ENCODE measurements around the gene PNPLA3. TPM values are rescaled to one million over a fixed set of nuclear protein-coding genes. Genes with fewer than 3 reads are reported as not detected.
"Not testable (repeated sequence)": the region's sequence is repeated elsewhere in the genome, so short reads cannot be mapped to it uniquely, and the experiment has no call there.

PNPLA3 gene
- total RNA-seq, 2 donors from 2014 or later: 0.39 to 0.58 TPM

GRCh38 chr22:43885786-43886185, 37.8 kb upstream of the PNPLA3 start:
- H3K9me3 Mint-ChIP-seq: no peaks in the 10 kb centered on the region

GRCh38 chr22:43886231-43886630, 37.4 kb upstream of the PNPLA3 start:
- H3K9me3 Mint-ChIP-seq: no peaks in the 10 kb centered on the region
- no peaks in the 10 kb centered on the region for H3K36me3 Mint-ChIP-seq
- ATAC-seq: no peak
- no peak overlapping the region for H3K27ac Mint-ChIP-seq
- peak in 1 of 2 donors; percentile 25 for DNase-seq (ENCODE audit: low spot score in 2 of 2)

More at GRCh38 chr22:43885786-43886185, 37.8 kb upstream of the PNPLA3 start:
- peak in 1 of 2 donors; percentile 20 for DNase-seq (ENCODE audit: low spot score in 2 of 2)
- Mint-ChIP-seq H3K27ac (no peak overlapping the region), H3K36me3 (no peaks in the 10 kb centered on the region)
- ATAC-seq: no peak

DNA sequence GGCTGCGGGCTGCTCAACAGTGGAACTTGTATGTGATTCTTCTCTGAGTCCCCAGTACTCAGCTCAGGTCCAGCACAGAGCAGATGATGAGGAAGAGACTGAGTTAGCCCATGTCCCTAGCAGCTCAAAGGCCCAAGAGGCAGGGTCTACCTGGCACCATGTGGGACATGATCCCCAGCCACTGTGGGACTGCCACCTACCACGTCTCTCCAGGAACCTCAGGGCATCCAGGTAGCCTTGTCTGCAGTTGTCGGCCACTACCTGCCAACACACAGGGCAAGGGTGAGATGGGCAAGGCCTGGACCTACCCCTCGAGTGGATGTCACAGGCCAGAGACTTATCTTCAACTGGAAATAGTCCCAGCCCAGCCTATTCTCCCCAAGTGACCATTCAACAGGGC, 36.2 kb upstream of the PNPLA3 start:
- H3K9me3 Mint-ChIP-seq: no peaks in the 10 kb centered on the region
- ATAC-seq (no peak), DNase-seq (ENCODE audit: low spot score in 2 of 2) (peak in 1 of 2 donors; percentile 20)
- H3K36me3 Mint-ChIP-seq: no peaks in the 10 kb centered on the region
- H3K27ac Mint-ChIP-seq: peak overlapping the region in 1 of 2 donors; percentile 9

- no peaks in the 10 kb centered on the region for H3K36me3 Mint-ChIP-seq
- DNase-seq (ENCODE audit: low spot score in 2 of 2): peak in 1 of 2 donors; percentile 7
- no peaks in the 10 kb centered on the region for H3K9me3 Mint-ChIP-seq
- ATAC-seq: no peak
- H3K27ac Mint-ChIP-seq: no peak overlapping the region
Observed at GRCh38 chr22:43888740-43889139, 34.9 kb upstream of the PNPLA3 start.

DNA sequence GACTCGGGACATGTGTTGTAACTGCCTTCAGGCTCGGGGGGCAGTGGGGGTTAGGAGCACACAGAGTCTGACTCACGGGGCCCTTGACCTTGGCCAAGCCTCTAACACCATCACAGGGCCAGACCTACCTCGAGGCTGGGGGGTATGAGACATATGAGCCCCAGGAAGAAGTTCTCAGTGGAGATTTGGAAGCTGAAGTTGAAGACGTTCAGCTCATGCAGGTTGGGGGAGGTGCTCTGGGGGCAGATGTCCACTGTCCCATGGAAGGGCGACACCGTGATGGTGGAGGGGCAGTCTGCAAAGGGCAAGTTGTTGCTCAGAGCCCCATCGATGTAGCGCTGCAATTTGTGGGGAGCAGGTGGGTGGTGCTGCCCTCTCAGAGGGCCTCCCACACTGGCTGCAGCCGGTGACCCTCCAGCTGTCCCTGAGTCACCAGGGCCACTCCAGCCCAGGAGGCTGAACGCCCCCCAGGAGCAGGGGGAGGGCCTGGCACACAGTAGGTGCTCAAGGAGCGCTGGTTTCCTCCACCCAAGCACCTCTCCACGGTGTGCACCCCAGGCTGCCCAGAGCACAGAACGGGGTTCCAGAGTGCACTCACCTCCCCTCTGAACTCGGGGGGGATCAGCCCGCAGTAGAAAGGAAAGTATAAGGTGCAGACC, 34.3 kb upstream of the PNPLA3 start:
- H3K9me3 Mint-ChIP-seq: no peaks in the 10 kb centered on the region
- DNase-seq (ENCODE audit: low spot score in 2 of 2) (peak in 1 of 2 donors; percentile 34), ATAC-seq (no peak)
- H3K36me3 Mint-ChIP-seq: no peaks in the 10 kb centered on the region
- no peak overlapping the region for H3K27ac Mint-ChIP-seq

DNA sequence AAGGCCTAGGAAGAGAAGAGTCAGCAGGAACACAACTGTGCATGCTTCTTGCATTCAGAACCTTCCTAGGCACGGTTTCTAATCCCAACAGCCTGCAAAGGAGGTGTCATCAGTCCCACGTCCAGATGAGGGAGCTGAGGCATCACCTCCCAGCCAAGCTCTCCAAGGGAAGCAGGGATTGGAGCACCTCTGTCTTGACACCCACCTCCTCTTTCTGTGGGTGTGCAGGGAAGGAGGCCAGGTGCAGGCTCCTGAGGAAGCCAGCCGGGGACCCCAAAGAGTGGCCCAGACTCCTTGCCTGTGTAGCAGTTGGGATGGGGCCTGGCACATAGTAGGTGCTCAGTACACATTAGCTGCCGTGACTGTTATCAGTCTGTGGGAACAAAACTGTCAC, 33.7 kb upstream of the PNPLA3 start:
- DNase-seq (ENCODE audit: low spot score in 2 of 2) (no peak), ATAC-seq (no peak)
- Mint-ChIP-seq H3K36me3 (no peaks in the 10 kb centered on the region), H3K9me3 (no peaks in the 10 kb centered on the region), H3K27ac (no peak overlapping the region)

DNA sequence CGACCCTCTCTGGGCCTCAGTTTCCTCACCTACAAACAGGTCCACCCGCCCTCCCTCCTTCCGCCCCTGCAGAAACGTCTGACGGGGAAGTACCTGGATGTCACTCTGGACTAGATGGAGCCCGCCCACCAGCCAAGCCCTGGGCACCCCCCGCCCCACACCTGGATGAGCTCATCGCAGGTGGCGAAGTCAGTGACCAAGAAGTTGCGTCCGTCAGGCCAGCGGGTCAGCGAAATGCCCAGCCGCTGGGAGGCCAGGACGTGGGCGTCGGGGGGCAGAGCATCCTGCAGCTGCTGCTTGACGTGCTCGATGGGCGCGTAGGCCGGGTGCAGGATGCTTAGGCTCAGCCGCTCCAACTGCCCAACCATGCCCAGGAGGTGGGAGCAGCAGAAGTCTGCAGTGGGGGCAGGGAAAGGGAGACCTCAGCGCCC, 32.7 kb upstream of the PNPLA3 start:
- Mint-ChIP-seq H3K27ac (no peak overlapping the region), H3K36me3 (no peaks in the 10 kb centered on the region), H3K9me3 (no peaks in the 10 kb centered on the region)
- DNase-seq (ENCODE audit: low spot score in 2 of 2) (peak in 1 of 2 donors; percentile 38), ATAC-seq (no peak)

DNA sequence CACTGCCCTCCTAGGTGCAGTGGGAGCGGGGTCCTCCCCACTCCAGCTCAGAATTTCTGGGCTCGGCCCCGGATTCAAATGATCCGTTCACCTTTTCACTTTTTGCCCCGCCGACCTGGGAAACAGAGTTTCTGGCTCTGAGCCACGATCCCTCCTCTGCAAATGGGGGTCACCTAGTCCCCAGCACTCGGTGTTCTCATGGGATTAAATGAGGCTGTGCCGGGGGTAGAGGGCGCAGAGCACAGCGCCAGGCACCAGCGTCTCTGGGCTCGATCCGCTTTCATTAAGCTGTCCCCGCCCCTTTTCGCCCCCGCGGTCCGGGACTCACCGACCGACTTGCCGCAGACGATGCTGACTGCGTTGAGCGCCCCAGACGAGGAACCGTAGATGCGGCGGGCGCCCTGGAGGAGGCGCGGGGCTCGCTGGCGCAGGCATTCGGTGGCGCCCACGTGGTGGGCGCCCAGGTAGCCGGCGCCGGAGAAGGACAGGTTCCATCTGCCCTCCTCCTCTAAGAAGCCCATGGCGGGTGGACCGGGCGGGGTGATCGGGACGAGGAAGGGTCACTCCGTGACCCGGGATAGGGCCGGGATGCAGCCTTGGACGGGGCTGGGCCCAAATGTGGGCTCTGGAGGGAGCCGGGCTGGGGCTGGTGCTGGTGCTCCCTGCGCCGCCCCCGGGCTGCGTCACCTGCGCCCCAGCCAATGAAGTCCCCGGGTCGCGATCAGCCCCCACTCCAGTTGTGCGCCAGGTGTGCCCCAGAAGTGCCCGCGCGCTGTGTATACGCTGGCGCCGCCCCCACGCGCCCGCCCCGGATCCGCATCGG, 32.0 kb upstream of the PNPLA3 start, which contains the start of gene PNPLA5:
Gene PNPLA5, minus strand, starts transcription at position 654 of the 823 bp plus-strand sequence. Its CDS starts 133 bp downstream, at position 521.
- Mint-ChIP-seq H3K36me3 (no peaks in the 10 kb centered on the region), H3K9me3 (no peaks in the 10 kb centered on the region), H3K27ac (no peak within 1 kb of the TSS)
- ATAC-seq (peak in 1 of 2 donors; percentile 70), DNase-seq (ENCODE audit: low spot score in 2 of 2) (peak; percentile 13 to 23)

DNA sequence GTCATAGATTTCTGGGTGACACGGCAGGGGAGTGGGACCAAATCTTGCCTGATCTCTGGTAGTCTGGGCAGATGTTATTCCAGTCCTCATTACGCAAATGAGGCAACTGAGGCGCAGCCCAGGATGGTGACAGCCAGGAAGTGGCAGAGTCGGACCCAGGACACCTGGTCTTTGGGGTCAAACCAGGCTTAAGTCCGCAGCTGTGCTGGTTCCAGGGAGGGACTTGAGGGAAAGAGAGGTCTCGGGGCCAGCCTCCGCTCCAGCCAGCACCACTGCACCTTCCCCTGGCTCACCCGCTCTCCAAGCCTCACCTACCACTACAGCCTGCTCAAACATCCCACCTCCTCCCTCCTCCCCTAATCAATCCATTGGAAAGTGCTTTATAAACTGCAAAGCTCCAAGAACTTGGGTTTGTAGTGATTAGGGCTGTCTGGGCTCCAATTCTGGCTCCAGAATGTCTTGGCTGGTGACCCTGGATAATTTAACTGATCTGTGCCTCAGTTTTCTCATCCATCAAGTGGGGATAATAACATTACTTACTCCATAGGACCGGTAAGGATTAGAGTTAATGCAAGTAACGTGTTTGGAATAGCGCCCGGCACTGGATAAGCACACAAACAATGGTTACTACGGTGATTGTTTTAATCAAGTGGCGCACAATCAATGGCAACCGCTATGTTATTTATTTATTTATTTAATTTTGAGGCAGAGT, 31.3 kb upstream of the PNPLA3 start:
- Mint-ChIP-seq H3K36me3 (no peaks in the 10 kb centered on the region), H3K27ac (no peak overlapping the region), H3K9me3 (no peaks in the 10 kb centered on the region)
- no peak for DNase-seq (ENCODE audit: low spot score in 2 of 2)
- no peak for ATAC-seq

DNA sequence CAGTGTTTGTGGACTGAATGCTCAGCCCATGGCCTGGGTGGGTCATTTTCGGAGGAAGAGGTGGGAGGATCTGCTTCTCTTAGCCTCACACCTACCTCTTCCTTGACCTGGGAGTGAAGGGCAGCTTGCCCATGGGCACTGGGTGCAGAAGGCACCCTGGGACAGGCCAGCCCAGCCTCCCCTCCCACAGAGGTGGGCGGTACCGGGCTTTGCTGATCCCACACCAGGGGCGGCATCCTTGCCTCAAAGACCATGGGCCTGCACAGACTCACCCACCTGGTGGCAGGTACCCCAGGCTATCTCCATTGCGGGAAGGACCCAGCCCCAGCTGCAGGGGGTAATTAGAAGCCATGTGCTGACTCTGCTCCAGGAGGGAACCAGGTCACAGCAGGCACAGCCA, 30.3 kb upstream of the PNPLA3 start:
- Mint-ChIP-seq H3K36me3 (no peaks in the 10 kb centered on the region), H3K27ac (no peak overlapping the region), H3K9me3 (no peaks in the 10 kb centered on the region)
- ATAC-seq (no peak), DNase-seq (ENCODE audit: low spot score in 2 of 2) (no peak)

GRCh38 chr22:43894122-43894521, 29.5 kb upstream of the PNPLA3 start:
- H3K27ac Mint-ChIP-seq: no peak overlapping the region
- H3K36me3 Mint-ChIP-seq: no peaks in the 10 kb centered on the region

GRCh38 chr22:43895986-43896645, 27.5 kb upstream of the PNPLA3 start:
- no peak for ATAC-seq
- no peaks in the 10 kb centered on the region for H3K36me3 Mint-ChIP-seq
- DNase-seq (ENCODE audit: low spot score in 2 of 2): no peak
- no peak overlapping the region for H3K27ac Mint-ChIP-seq
- no peaks in the 10 kb centered on the region for H3K9me3 Mint-ChIP-seq

More at GRCh38 chr22:43894122-43894521, 29.5 kb upstream of the PNPLA3 start:
- H3K9me3 Mint-ChIP-seq: no peaks in the 10 kb centered on the region
- ATAC-seq (no peak), DNase-seq (ENCODE audit: low spot score in 2 of 2) (no peak)

DNA sequence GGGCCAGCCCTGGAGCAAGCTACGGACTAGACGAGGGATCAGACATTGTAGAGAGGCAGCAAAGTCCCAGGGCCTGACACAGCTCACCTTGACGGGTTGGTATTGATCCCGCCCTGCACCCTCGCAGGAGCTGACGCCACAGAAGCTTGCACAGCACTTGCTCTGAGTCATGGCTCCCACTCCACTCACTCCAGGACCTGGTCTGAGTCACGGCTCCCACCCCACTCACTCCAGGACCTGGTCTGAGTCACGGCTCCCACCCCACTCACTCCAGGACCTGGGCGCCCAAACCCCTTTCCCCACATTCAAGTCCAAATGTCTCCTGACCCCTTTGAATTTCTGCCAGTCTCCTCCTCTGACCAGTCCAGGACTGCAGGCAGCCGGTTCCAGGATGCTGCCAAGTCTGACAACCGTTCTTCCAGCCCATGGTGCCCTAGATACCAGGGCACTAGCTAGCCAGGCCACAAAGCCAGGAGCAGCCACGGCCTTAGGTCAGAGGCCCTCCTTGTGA, 25.8 kb upstream of the PNPLA3 start:
- Mint-ChIP-seq H3K27ac (no peak overlapping the region), H3K36me3 (no peaks in the 10 kb centered on the region), H3K9me3 (no peaks in the 10 kb centered on the region)
- DNase-seq (ENCODE audit: low spot score in 2 of 2) (no peak), ATAC-seq (peak; percentile 80 to 82)

- peak overlapping the region in 1 of 2 donors; percentile 34 for H3K27ac Mint-ChIP-seq
- no peak for DNase-seq (ENCODE audit: low spot score in 2 of 2)
- H3K36me3 Mint-ChIP-seq: no peaks in the 10 kb centered on the region
- ATAC-seq: no peak
- no peaks in the 10 kb centered on the region for H3K9me3 Mint-ChIP-seq
Observed at GRCh38 chr22:43900206-43900605, 23.4 kb upstream of the PNPLA3 start.

DNA sequence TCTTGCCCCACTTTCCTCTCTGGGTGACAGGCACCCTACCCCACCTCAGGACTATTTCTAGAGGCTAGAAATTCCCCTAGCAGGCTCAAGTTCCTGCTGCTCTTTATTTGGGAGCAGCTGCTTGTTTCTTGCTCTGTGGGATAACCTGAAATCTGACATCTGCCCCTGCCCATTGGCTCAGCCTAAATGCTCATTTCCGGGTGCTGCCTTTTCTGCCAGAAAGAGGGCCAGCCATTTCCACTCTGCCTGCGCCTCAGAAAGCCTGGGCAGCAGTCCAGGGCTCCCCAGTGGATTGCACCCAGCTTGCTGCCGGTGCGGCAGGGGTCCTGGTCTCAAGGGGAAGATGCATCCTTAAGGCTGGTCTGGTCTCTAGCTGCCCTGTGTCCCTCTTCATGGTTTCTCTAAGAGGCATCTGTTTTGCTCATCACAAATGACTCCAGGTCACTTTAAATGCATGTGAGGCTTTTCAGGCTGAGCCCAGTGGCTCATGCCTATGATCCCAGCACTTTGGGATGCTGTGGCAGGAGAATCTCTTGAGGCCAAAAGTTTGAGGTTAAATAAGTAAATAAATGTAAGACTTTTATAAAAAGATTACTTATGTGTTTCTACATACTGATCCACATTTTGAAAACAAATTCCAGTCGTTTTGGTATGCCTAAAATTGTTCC, 21.5 kb upstream of the PNPLA3 start:
- H3K36me3 Mint-ChIP-seq: no peaks in the 10 kb centered on the region
- DNase-seq (ENCODE audit: low spot score in 2 of 2) (no peak), ATAC-seq (no peak)
- H3K9me3 Mint-ChIP-seq: no peaks in the 10 kb centered on the region
- H3K27ac Mint-ChIP-seq: no peak overlapping the region

- not testable (repeated sequence) for H3K36me3 Mint-ChIP-seq; DNase-seq (ENCODE audit: low spot score in 2 of 2); H3K9me3 Mint-ChIP-seq; ATAC-seq
- peak overlapping the region in 1 of 2 donors; percentile 48 for H3K27ac Mint-ChIP-seq
Observed at GRCh38 chr22:43903033-43903432, 20.6 kb upstream of the PNPLA3 start.
